ENCODE measurements around the gene KRTAP4-4.
"Not testable (repeated sequence)": the region's sequence is repeated elsewhere in the genome, so short reads cannot be mapped to it uniquely, and the experiment has no call there.

KRTAP4-4 gene

DNA sequence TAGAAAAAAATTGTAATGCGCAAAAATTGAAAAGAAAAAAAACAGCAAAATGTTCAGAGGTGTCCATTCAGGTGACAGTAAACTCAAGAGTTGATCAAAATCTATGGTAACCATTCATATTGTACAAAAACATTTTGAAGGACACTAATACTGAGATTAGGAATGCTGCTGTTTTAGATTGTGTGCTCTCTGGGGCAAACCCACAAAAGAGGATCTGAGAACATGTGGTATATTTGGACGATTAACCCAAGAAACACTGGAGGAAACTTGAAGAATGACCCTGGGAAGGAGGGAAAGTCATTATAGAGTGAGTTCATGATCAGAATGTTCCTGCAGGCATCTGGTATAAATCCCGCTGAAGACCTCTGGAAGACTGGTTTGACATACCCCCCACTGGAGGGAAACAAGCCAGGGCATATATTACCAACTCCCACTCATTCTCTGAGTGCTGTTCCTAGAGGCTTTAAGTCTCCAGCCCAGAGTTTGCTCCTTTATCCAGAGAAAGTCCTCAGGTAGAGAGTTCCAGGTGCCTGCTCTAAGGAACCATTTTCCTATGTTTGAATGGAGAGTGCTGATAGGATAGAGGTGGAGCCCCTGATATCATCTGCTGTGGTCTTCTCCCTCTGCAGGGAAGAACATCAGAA, 16.3 kb upstream of the KRTAP4-4 start:
- H3K4me1 ChIP-seq (ENCODE audit: control insufficient read depth in 1 of 2, insufficient read depth in 2 of 2, low read length in 2 of 2): no peaks in the 10 kb centered on the region
- H3K9me3 ChIP-seq (ENCODE audit: control insufficient read depth in 1 of 2, low read length in 2 of 2): no peaks in the 10 kb centered on the region
- no peaks in the 10 kb centered on the region for H3K36me3 ChIP-seq (ENCODE audit: control insufficient read depth in 1 of 2, insufficient read depth in 2 of 2, low read length in 2 of 2)
- no peak overlapping the region for H3K4me3 ChIP-seq (ENCODE audit: low read depth in 1 of 2, low read length in 2 of 2)
- H3K27me3 ChIP-seq (ENCODE audit: low read depth, low read length): no peaks in the 10 kb centered on the region
- H3K27ac ChIP-seq (ENCODE audit: low read length): no peak overlapping the region

DNA sequence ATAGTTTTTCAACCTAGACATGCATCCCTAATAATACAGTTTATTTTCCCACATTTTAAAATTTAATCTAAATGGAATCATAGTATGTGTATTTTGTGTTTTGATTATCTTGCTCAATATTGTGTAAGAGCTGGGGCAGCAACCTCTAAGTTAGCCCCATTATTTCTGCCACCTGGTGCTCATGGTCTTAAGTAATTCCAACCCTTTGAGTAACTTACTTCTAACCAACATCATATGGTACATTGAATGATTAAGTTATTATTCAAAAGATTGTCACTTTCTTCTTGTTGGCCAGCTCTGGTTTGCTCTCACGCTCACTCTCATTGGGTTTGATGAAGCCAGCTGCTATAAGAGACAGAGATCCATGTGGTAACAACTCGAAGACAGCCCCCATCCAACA, 11.3 kb upstream of the KRTAP4-4 start:
- no peak overlapping the region for H3K4me3 ChIP-seq (ENCODE audit: low read depth in 1 of 2, low read length in 2 of 2)
- no peaks in the 10 kb centered on the region for H3K9me3 ChIP-seq (ENCODE audit: control insufficient read depth in 1 of 2, low read length in 2 of 2)
- no peaks in the 10 kb centered on the region for H3K36me3 ChIP-seq (ENCODE audit: control insufficient read depth in 1 of 2, insufficient read depth in 2 of 2, low read length in 2 of 2)
- H3K27ac ChIP-seq (ENCODE audit: low read length): no peak overlapping the region
- no peaks in the 10 kb centered on the region for H3K4me1 ChIP-seq (ENCODE audit: control insufficient read depth in 1 of 2, insufficient read depth in 2 of 2, low read length in 2 of 2)
- H3K27me3 ChIP-seq (ENCODE audit: low read depth, low read length): no peaks in the 10 kb centered on the region

DNA sequence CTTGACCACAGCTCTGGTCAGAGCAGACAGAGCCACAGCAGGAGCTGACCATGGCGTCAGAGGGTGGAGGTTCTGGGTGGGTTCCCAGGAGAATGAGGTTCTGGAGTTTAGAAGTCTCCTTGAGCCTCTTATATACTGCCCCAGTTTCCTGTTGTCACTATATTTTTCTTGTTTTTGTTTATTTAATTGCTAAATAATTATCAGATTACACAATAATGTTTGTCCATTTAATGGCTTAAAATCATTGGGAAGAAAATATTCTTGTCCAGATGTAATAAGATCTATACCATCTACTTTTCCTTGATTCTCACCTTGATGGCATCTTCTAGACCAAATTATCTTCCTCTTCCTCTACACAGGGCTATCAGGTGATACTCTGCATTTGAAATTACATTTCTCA, 7.6 kb upstream of the KRTAP4-4 start, which contains the start of gene KRTAP4-3:
TSS of gene KRTAP4-3 (minus strand) at position 101 of the 400 bp plus-strand sequence. CDS start at position 52, 49 bp downstream.
- no peaks in the 10 kb centered on the region for H3K27me3 ChIP-seq (ENCODE audit: low read depth, low read length)
- H3K4me1 ChIP-seq (ENCODE audit: control insufficient read depth in 1 of 2, insufficient read depth in 2 of 2, low read length in 2 of 2): no peaks in the 10 kb centered on the region
- no peak within 1 kb of the TSS for H3K27ac ChIP-seq (ENCODE audit: low read length)
- no peaks in the 10 kb centered on the region for H3K36me3 ChIP-seq (ENCODE audit: control insufficient read depth in 1 of 2, insufficient read depth in 2 of 2, low read length in 2 of 2)
- no peak within 1 kb of the TSS for H3K4me3 ChIP-seq (ENCODE audit: low read depth in 1 of 2, low read length in 2 of 2)
- no peaks in the 10 kb centered on the region for H3K9me3 ChIP-seq (ENCODE audit: control insufficient read depth in 1 of 2, low read length in 2 of 2)

DNA sequence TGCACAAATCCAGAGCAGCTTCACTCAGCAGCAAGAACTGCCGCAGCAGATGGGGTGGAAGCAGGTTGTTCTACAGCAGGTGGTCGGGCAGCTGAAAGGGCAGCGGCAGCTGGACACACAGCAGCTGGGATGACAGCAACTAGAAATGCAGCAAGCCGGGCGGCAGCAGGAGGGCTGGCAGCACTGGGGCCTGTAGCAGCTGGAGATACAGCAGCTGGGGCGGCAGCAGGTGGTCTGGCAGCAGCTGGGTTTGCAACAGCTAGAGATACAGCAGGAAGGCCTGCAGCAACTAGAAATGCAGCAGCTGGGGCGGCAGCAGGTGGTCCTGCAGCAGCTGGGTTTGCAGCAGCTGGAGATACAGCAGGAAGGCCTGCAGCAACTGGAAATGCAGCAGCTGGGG, 7.0 kb upstream of the KRTAP4-4 start:
- Histone ChIP-seq H3K4me1 (ENCODE audit: control insufficient read depth in 1 of 2, insufficient read depth in 2 of 2, low read length in 2 of 2) (no peaks in the 10 kb centered on the region), H3K36me3 (ENCODE audit: control insufficient read depth in 1 of 2, insufficient read depth in 2 of 2, low read length in 2 of 2) (no peaks in the 10 kb centered on the region), H3K27me3 (ENCODE audit: low read depth, low read length) (no peaks in the 10 kb centered on the region), H3K27ac (ENCODE audit: low read length) (no peak overlapping the region), H3K9me3 (ENCODE audit: control insufficient read depth in 1 of 2, low read length in 2 of 2) (no peaks in the 10 kb centered on the region), H3K4me3 (ENCODE audit: low read depth in 1 of 2, low read length in 2 of 2) (no peak overlapping the region)

DNA sequence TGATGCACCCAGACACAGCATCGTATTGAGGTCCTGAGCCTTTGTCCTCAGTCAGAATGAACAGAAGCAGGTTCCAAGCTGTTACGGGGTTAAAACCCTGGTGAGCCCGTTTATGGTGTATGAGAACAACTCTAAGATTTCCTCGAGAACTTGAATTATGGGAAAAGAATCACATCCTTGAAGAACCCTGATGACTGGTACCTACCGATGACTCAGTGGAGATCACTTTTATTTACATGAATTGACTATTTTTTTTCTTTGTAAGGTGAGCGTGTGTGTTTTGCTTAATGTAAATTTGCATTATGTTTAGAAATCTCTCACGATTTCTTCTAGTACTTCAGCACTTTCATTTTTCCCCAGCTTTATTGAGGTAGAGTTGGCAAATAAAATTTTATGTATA, 3.3 kb upstream of the KRTAP4-4 start:
- Histone ChIP-seq H3K4me1 (ENCODE audit: control insufficient read depth in 1 of 2, insufficient read depth in 2 of 2, low read length in 2 of 2) (no peaks in the 10 kb centered on the region), H3K9me3 (ENCODE audit: control insufficient read depth in 1 of 2, low read length in 2 of 2) (no peaks in the 10 kb centered on the region), H3K36me3 (ENCODE audit: control insufficient read depth in 1 of 2, insufficient read depth in 2 of 2, low read length in 2 of 2) (no peaks in the 10 kb centered on the region), H3K27me3 (ENCODE audit: low read depth, low read length) (no peaks in the 10 kb centered on the region), H3K27ac (ENCODE audit: low read length) (no peak overlapping the region), H3K4me3 (ENCODE audit: low read depth in 1 of 2, low read length in 2 of 2) (no peak overlapping the region)

DNA sequence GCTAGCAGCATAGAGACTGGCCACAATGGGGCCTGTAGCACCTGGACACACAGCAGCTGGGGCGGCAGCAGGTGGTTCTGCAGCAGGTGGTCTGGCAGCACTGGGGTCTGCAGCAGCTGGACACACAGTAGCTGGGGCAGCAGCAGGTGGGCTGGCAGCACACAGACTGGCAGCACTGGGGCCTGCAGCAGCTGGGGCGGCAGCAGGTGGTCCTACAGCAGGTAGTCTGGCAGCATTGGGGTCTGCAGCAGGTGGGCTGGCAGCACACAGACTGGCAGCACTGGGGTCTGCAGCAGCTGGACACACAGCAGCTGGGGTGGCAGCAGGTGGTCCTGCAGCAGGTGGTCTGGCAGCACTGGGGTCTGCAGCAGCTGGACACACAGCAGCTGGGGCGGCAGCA, 358 bp downstream of the KRTAP4-4 start:
- not testable (repeated sequence) for H3K27me3 ChIP-seq (ENCODE audit: low read depth, low read length); H3K27ac ChIP-seq (ENCODE audit: low read length); H3K4me1 ChIP-seq (ENCODE audit: control insufficient read depth in 1 of 2, insufficient read depth in 2 of 2, low read length in 2 of 2); H3K4me3 ChIP-seq (ENCODE audit: low read depth in 1 of 2, low read length in 2 of 2); H3K36me3 ChIP-seq (ENCODE audit: control insufficient read depth in 1 of 2, insufficient read depth in 2 of 2, low read length in 2 of 2); H3K9me3 ChIP-seq (ENCODE audit: control insufficient read depth in 1 of 2, low read length in 2 of 2)

DNA sequence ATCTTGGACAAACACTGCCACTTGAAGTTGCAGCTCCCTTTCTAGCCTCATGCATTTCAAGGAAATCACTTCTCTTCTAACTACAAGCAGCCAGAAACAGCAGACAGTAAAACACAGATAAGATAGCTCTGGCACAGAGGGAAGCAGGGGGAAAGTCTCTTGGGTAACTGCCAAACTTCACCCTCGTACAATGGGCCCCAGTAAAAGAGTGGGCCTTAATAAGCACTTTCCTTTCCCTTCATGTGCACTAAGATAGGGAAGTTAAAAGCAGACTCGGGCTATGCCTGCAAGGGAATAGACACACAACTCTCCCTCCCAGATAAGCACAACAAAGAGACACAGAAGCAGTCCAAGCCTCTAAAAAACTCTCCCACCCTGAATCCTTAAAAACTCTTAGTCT, 6.7 kb downstream of the KRTAP4-4 start:
- Histone ChIP-seq H3K27me3 (ENCODE audit: low read depth, low read length) (no peaks in the 10 kb centered on the region), H3K4me1 (ENCODE audit: control insufficient read depth in 1 of 2, insufficient read depth in 2 of 2, low read length in 2 of 2) (no peaks in the 10 kb centered on the region), H3K36me3 (ENCODE audit: control insufficient read depth in 1 of 2, insufficient read depth in 2 of 2, low read length in 2 of 2) (no peaks in the 10 kb centered on the region), H3K4me3 (ENCODE audit: low read depth in 1 of 2, low read length in 2 of 2) (no peak overlapping the region), H3K9me3 (ENCODE audit: control insufficient read depth in 1 of 2, low read length in 2 of 2) (no peaks in the 10 kb centered on the region), H3K27ac (ENCODE audit: low read length) (no peak overlapping the region)

DNA sequence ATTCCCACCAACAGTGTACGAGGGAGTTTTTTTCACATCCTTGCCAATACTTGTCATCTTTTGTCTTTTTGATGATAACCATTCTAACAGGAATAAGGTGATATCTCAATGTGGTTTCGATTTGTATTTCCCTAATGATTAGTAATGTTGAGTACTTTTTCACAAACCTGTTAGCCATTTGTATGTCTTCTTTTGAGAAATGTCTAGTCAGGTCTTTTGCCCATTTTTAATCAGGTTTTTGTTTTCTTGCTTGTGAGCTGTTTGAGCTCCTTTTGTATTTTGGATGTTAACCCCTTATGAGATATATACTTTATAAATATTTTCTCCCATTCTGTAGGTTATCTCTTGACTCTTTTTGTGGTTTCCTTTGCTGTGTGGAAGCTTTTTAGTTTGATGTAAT, 9.0 kb downstream of the KRTAP4-4 start:
- Histone ChIP-seq H3K9me3 (ENCODE audit: control insufficient read depth in 1 of 2, low read length in 2 of 2) (no peaks in the 10 kb centered on the region), H3K4me1 (ENCODE audit: control insufficient read depth in 1 of 2, insufficient read depth in 2 of 2, low read length in 2 of 2) (no peaks in the 10 kb centered on the region), H3K27ac (ENCODE audit: low read length) (no peak overlapping the region), H3K4me3 (ENCODE audit: low read depth in 1 of 2, low read length in 2 of 2) (no peak overlapping the region), H3K36me3 (ENCODE audit: control insufficient read depth in 1 of 2, insufficient read depth in 2 of 2, low read length in 2 of 2) (no peaks in the 10 kb centered on the region), H3K27me3 (ENCODE audit: low read depth, low read length) (no peaks in the 10 kb centered on the region)

DNA sequence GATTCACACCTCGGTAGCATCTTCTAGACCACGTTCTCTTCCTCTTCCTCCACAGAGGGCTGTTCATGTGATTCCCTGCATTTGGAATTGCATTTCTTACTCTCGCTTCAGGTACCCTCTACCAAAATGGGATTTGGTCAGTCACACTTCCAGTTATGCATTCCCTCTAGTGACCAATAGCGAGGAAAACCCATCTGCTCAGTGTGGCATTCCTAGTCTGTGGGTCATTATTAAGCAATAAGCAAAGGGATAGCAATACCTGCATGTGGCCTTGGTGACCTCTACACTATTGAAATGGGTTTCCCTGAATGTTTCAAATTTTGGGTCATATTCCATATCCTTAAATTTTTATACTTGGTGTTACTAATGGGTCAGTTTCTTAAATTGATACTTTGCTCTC, 10.5 kb downstream of the KRTAP4-4 start:
- H3K27me3 ChIP-seq (ENCODE audit: low read depth, low read length): no peaks in the 10 kb centered on the region
- H3K4me1 ChIP-seq (ENCODE audit: control insufficient read depth in 1 of 2, insufficient read depth in 2 of 2, low read length in 2 of 2): no peaks in the 10 kb centered on the region
- H3K9me3 ChIP-seq (ENCODE audit: control insufficient read depth in 1 of 2, low read length in 2 of 2): no peaks in the 10 kb centered on the region
- H3K27ac ChIP-seq (ENCODE audit: low read length): no peak overlapping the region
- H3K36me3 ChIP-seq (ENCODE audit: control insufficient read depth in 1 of 2, insufficient read depth in 2 of 2, low read length in 2 of 2): no peaks in the 10 kb centered on the region
- no peak overlapping the region for H3K4me3 ChIP-seq (ENCODE audit: low read depth in 1 of 2, low read length in 2 of 2)

DNA sequence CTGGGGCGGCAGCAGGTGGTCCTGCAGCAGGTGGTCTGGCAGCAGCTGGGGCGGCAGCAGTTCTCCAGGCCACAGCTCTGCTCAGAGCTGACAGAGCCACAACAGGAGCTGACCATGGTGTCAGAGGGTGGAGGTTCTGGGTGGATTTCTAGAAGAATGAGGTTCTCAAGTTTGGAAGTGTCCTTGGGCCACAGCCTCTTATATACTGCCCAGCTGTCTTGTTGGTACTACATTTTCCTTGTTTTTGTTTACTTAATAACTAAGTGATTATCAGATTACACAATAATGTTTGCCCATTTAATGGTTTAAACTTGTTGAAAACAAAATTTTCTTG, 10.9 kb downstream of the KRTAP4-4 start, which contains the start of gene KRTAP4-5:
TSS of gene KRTAP4-5 (minus strand) at position 174 of the 334 bp plus-strand sequence. CDS start at position 116, 58 bp downstream.
- Histone ChIP-seq H3K27me3 (ENCODE audit: low read depth, low read length) (no peaks in the 10 kb centered on the region), H3K9me3 (ENCODE audit: control insufficient read depth in 1 of 2, low read length in 2 of 2) (no peaks in the 10 kb centered on the region), H3K4me3 (ENCODE audit: low read depth in 1 of 2, low read length in 2 of 2) (no peak within 1 kb of the TSS), H3K4me1 (ENCODE audit: control insufficient read depth in 1 of 2, insufficient read depth in 2 of 2, low read length in 2 of 2) (no peaks in the 10 kb centered on the region), H3K36me3 (ENCODE audit: control insufficient read depth in 1 of 2, insufficient read depth in 2 of 2, low read length in 2 of 2) (no peaks in the 10 kb centered on the region), H3K27ac (ENCODE audit: low read length) (no peak within 1 kb of the TSS)

DNA sequence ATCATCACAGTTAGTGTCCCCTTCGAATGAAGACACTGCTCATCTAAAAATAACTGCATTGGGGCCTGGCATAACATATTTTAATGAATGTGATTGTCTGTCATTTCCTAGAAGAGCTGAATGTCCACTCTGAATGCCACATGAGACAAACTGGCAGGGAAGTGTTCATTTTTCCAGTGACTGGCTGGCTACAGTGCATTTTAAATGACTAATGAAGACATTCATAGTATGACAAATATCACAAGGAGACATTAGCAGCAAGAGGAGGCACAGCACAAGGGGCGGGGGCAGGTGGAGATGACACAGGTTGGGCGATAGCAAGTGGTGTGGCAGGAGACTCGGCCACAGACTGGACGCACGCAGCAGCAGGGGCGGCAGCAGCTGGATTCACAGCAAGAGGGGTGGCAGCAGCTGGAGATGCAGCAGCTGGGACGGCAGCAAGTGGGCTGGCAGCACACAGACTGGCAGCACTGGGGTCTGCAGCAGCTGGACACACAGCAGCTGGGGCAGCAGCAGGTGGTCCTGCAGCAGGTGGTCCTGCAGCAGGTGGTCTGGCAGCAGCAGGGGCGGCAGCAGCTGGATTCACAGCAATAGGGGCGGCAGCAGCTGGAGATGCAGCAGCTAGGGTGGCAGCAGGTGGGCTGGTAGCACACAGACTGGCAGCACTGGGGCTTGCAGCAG, 11.4 kb downstream of the KRTAP4-4 start:
- H3K27ac ChIP-seq (ENCODE audit: low read length); H3K27me3 ChIP-seq (ENCODE audit: low read depth, low read length); H3K4me3 ChIP-seq (ENCODE audit: low read depth in 1 of 2, low read length in 2 of 2); H3K36me3 ChIP-seq (ENCODE audit: control insufficient read depth in 1 of 2, insufficient read depth in 2 of 2, low read length in 2 of 2); H3K4me1 ChIP-seq (ENCODE audit: control insufficient read depth in 1 of 2, insufficient read depth in 2 of 2, low read length in 2 of 2); H3K9me3 ChIP-seq (ENCODE audit: control insufficient read depth in 1 of 2, low read length in 2 of 2): not testable (repeated sequence)
